Muscle layer of duodenum (tissue), 2 donors: Measurements from ENCODE around the gene NUDC.
A peak's percentile ranks its signal among the peaks of the same experiment; 100 is the strongest.

Source experiments
- H3K27ac ChIP-seq: one replicate; pipeline ENCODE4 v1.7.0; 2013; ENCODE audit warnings: mild to moderate bottlenecking, low read length
- H3K27me3 ChIP-seq: one replicate; pipeline ENCODE4 v1.7.0; 2013; ENCODE audit warnings: low read depth, mild to moderate bottlenecking, control low read depth, low read length
- H3K36me3 ChIP-seq, 2 donors: one replicate each; pipeline ENCODE4 v1.7.0; 2013; ENCODE audit warnings: low read length in 2 of 2, control low read depth in 1 of 2, mild to moderate bottlenecking in 1 of 2; ENCODE audit not compliant: insufficient read depth in 2 of 2, control insufficient read depth in 1 of 2
- H3K4me1 ChIP-seq, 2 donors: one replicate each; pipeline ENCODE4 v1.7.0; 2013; ENCODE audit warnings: low read length in 2 of 2, mild to moderate bottlenecking in 2 of 2, control low read depth in 1 of 2, moderate library complexity in 1 of 2; ENCODE audit not compliant: insufficient read depth in 2 of 2, control insufficient read depth in 1 of 2
- H3K4me3 ChIP-seq, 2 donors: one replicate each; pipeline ENCODE4 v1.7.0; 2013; ENCODE audit warnings: low read length in 2 of 2, low read depth in 1 of 2, mild to moderate bottlenecking in 1 of 2
- H3K9me3 ChIP-seq, 2 donors: one replicate each; pipeline ENCODE4 v1.7.0; 2013; ENCODE audit warnings: low read length in 2 of 2, control low read depth in 1 of 2, mild to moderate bottlenecking in 1 of 2; ENCODE audit not compliant: control insufficient read depth in 1 of 2
- donor health status: healthy.

Gene NUDC

GRCh38 chr1:26994020-26994786 is 72.7 kb downstream of the NUDC start:
- peak overlapping the region; percentile 16 for H3K27ac ChIP-seq
- H3K9me3 ChIP-seq, result no peaks in the 10 kb centered on the region
- H3K36me3 ChIP-seq, result no peaks in the 10 kb centered on the region
- H3K4me1 ChIP-seq, result peaks cover 14 to 47% of the 10 kb centered on the region in 2 donors
- peaks cover 18% of the 10 kb centered on the region for H3K27me3 ChIP-seq
- peak overlapping the region; percentile 42 to 81 for H3K4me3 ChIP-seq

GRCh38 chr1:26994787-26995517 is 73.4 kb downstream of the NUDC start:
- H3K4me3 ChIP-seq, result peak overlapping the region; percentile 42 to 81
- H3K36me3 ChIP-seq, result no peaks in the 10 kb centered on the region
- peaks cover 18 to 55% of the 10 kb centered on the region in 2 donors for H3K4me1 ChIP-seq
- H3K9me3 ChIP-seq, result no peaks in the 10 kb centered on the region
- peaks cover 18% of the 10 kb centered on the region for H3K27me3 ChIP-seq
- peak overlapping the region; percentile 16 for H3K27ac ChIP-seq

GRCh38 chr1:26996024-26996423 is 74.5 kb downstream of the NUDC start:
- peaks cover 18% of the 10 kb centered on the region for H3K27me3 ChIP-seq
- H3K4me3 ChIP-seq, result no peak overlapping the region
- H3K36me3 ChIP-seq, result no peaks in the 10 kb centered on the region
- H3K9me3 ChIP-seq, result no peaks in the 10 kb centered on the region
- H3K27ac ChIP-seq, result no peak overlapping the region
- peaks cover 19 to 58% of the 10 kb centered on the region in 2 donors for H3K4me1 ChIP-seq
